ENCODE measurements around the gene BEND7.
"Not testable (repeated sequence)": the region's sequence is repeated elsewhere in the genome, so short reads cannot be mapped to it uniquely, and the experiment has no call there.

BEND7 gene, protein sequence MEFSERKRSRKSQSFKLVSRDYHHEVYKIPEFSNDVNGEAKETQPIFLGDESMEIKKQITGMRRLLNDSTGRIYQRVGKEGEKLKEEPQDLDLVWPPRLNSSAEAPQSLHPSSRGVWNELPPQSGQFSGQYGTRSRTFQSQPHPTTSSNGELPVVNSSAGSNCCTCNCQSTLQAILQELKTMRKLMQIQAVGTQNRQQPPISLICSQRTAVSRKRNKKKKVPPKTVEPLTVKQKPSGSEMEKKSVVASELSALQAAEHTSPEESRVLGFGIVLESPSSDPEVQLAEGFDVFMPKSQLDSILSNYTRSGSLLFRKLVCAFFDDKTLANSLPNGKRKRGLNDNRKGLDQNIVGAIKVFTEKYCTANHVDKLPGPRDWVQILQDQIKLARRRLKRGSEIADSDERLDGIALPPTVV

DNA sequence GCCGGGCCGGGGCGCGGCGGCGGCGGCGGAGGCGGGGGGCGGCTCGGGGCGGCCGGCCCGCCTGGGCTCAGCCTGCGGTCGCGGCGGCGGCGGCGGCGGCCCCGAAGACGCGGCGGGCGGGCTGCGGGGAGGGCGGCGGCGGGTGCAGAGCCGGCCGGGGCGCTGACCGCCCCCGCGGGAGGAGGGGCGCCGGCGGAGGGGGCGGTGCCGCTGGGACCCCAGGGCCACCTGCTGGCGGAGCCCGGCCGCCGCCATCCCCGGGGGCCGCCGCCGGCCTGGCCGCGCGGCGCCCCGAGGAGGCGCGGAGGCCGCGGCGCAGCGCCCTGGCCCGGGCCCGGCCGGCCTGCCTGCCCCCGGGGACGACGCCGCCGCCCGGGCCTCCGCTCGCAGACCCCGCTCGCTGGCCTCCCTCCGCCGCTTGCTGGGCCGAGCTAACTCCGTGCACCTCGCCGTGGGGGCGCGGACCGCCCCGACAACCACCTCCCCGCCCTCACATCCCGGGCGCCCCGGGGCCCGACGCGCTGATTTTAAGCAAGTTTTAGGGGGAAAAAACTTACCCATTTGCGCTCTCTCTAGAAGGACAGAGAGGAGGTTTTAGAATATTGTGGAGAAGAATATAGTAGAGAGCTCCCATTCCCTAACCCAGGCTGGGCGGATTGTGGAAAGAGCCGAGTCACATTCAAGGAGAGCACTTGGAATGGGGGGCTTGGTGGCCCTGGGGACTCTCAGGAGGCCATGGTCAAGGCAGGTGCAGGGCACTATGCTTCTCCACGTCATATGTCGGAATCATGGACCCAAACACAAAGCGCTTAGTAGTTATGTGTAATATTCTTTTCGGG lies at the start of gene BEND7:
TSS of gene BEND7 (minus strand) at position 140 of the 839 bp plus-strand sequence. CDS start 481 bp downstream, outside the sequence.
- DNase-seq (ENCODE audit: low spot score) (peak; percentile 93), FAIRE-seq (no peak)

GRCh38 chr10:13573960-13574359 lies 45.1 kb upstream of the BEND7 start:
- FAIRE-seq (no peak), DNase-seq (ENCODE audit: low spot score) (no peak)

- DNase-seq (ENCODE audit: low spot score) (no peak), FAIRE-seq (no peak)
These were observed 42.7 kb upstream of the BEND7 start for GRCh38 chr10:13571541-13571940.

DNA sequence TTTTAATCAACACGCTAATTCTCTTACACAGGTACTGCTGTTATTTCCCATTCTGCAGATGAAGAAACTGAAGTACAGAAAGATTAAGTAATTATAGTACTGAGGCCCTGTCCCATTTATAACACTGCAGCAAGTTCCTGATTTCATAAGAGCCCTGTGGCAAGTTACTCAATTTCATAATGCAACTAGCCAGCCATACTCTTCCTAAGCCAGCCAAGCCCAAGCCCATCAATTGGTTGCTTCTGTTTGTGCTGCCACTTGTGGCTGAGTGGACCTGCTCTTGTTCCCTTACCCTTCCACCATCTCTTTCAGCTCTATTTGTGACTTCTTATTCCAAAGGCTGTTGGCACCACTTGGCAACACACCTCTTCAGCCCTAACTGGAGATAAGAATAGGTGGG lies 38.2 kb upstream of the BEND7 start:
- no peak for FAIRE-seq
- DNase-seq (ENCODE audit: low spot score) = no peak

DNA sequence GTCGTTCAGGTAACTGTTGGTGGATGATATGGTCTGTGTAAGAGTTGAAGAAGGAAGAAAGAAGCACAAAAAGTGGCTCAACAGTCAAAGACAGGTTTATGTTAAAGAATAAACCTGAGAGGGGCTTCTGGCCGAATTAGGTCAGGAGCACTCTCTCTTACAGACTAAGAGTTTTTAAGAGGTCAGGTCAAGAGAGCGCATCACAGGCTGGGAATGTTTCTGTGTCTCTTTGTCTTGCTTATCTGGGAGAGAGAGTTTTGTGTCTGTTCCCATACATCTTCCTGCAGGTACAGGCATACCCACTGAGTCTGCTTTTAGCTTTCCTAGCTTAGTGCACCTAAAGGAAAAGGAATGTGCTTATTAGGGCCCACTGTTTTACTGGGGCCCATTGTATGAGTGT lies 35.8 kb upstream of the BEND7 start:
- DNase-seq (ENCODE audit: low spot score) (no peak), FAIRE-seq (no peak)

- FAIRE-seq = no peak
- no peak for DNase-seq (ENCODE audit: low spot score)
These were observed 34.9 kb upstream of the BEND7 start for GRCh38 chr10:13563481-13564445.

- FAIRE-seq = no peak
- no peak for DNase-seq (ENCODE audit: low spot score)
These were observed 31.8 kb upstream of the BEND7 start for GRCh38 chr10:13560597-13560996.

GRCh38 chr10:13559124-13559700 lies 30.4 kb upstream of the BEND7 start:
- DNase-seq (ENCODE audit: low spot score) (no peak), FAIRE-seq (no peak)

DNA sequence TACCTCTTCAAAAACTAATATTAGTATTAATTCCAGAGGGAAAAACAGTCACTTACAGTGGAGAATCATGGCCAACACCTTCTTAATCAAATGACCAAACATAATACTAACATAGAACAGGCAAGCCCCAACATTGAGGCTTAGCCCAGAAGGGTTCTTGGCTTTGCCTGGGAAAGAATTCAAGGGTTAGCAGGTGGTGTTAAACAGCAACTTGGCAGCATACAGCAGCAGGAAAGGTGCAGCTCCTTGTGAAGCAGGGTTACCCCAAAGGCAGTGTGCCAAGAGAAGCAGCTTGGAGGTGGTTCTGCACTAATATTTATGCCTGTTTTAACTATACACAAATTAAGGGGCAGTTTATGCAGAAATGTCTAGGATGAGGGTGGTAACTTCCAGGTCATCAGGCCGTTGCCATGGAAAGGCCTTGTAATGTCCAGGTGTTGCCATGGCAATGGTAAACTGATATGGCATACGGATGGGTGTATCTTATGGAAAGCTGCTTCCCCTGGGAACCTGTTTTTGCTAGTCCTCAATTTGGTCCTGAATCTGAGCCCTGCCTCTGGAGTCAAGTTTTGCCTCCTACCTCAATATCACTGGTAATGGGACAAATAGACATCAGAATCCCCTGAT lies 27.2 kb upstream of the BEND7 start:
- FAIRE-seq (peak; percentile 66), DNase-seq (ENCODE audit: low spot score) (no peak)

- DNase-seq (ENCODE audit: low spot score) = no peak
- FAIRE-seq = no peak
These were observed 22.0 kb upstream of the BEND7 start for GRCh38 chr10:13550802-13551201.

- FAIRE-seq = no peak
These were observed 13.7 kb upstream of the BEND7 start for GRCh38 chr10:13542533-13542932.

DNA sequence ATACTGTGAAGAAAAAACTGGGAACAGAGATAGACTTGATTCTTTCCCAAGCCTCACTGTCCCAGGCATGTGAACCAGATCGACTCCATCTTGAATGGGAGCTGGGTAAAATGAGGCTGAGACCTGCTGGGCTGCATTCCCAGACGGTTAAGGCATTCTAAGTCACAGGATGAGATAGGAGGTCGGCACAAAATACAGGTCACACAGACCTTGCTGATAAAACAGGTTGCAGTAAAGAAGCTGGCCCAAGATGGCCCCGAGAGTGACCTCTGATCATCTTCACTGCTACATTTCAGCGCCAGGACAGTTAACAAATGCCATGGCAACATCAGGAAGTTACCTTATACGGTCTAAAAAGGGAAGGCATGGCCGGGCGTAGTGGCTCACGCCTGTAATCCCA lies 9.2 kb upstream of the BEND7 start:
- not testable (repeated sequence) for FAIRE-seq; DNase-seq (ENCODE audit: low spot score)

More at GRCh38 chr10:13542533-13542932, 13.7 kb upstream of the BEND7 start:
- no peak for DNase-seq (ENCODE audit: low spot score)

GRCh38 chr10:13536674-13537366 lies 8.0 kb upstream of the BEND7 start:
- FAIRE-seq = no peak

GRCh38 chr10:13535346-13535745 lies 6.5 kb upstream of the BEND7 start:
- no peak for DNase-seq (ENCODE audit: low spot score)
- FAIRE-seq = no peak

More at GRCh38 chr10:13536674-13537366, 8.0 kb upstream of the BEND7 start:
- DNase-seq (ENCODE audit: low spot score) = peak; percentile 58

GRCh38 chr10:13529714-13529973 lies 830 bp upstream of the BEND7 start:
- DNase-seq (ENCODE audit: low spot score) (no peak), FAIRE-seq (peak; percentile 23)

GRCh38 chr10:13528123-13528874 lies 515 bp downstream of the BEND7 start:
- FAIRE-seq (no peak), DNase-seq (ENCODE audit: low spot score) (peak; percentile 43)

DNA sequence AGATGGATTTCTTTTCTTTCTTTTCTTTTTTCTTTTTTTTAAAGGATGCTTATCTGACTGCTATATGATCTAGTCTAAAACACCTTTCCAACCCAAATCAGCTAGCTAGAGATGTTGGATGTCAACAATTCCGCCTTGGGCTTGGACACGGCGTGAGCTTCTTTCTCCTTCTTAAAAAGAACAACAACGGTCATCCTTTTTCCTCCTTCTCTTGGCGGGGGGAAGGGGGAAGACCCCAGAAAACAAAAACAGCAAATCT lies 1.0 kb downstream of the BEND7 start:
- FAIRE-seq (no peak), DNase-seq (ENCODE audit: low spot score) (no peak)

- FAIRE-seq (no peak), DNase-seq (ENCODE audit: low spot score) (peak; percentile 54)
These were observed 1.6 kb downstream of the BEND7 start for GRCh38 chr10:13526948-13527863.
